Loucy (cell line): Measurements from ENCODE around the gene ACP7.

Experiments used
- H2AFZ ChIP-seq: fragments of 200-600 bp; sonication (generic); 2 replicates; pipeline ENCODE4 v1.6.0; 2016; ENCODE audit warnings: antibody characterized with exemption, mild to moderate bottlenecking, low read length, moderate library complexity
- H3F3A ChIP-seq: fragments of 200-600 bp; 2 replicates; pipeline ENCODE4 v1.6.0; 2016; ENCODE audit warnings: antibody characterized with exemption, low read depth, mild to moderate bottlenecking
- H3K27me3 ChIP-seq: fragments of 200-600 bp; sonication (generic); 2 replicates; pipeline ENCODE4 v1.6.1; 2014; ENCODE audit warnings: low read length, mild to moderate bottlenecking; ENCODE audit not compliant: insufficient read depth, poor library complexity, severe bottlenecking
- H3K36me3 ChIP-seq: fragments of 200-600 bp; sonication (generic); 2 replicates; pipeline ENCODE4 v1.6.1; 2016; ENCODE audit warnings: low read length; ENCODE audit not compliant: insufficient read depth
- H3K4me1 ChIP-seq: fragments of 200-600 bp; sonication (generic); 2 replicates; pipeline ENCODE4 v1.5.1; 2014; ENCODE audit warnings: low read length, mild to moderate bottlenecking; ENCODE audit not compliant: insufficient read depth, poor library complexity, severe bottlenecking
- H3K4me2 ChIP-seq: fragments of 200-600 bp; sonication (generic); 2 replicates; pipeline ENCODE4 v1.6.0; 2014; ENCODE audit warnings: antibody characterized with exemption, low read length, low read depth, mild to moderate bottlenecking; ENCODE audit not compliant: poor library complexity, severe bottlenecking
- H3K4me3 ChIP-seq: fragments of 200-600 bp; sonication (generic); 2 replicates; pipeline ENCODE4 v1.5.1; 2014; ENCODE audit warnings: low read length, mild to moderate bottlenecking, mixed read lengths; ENCODE audit not compliant: poor library complexity, severe bottlenecking
- H3K79me2 ChIP-seq: fragments of 200-600 bp; sonication (generic); 2 replicates; pipeline ENCODE4 v1.6.1; 2014; ENCODE audit warnings: low read length; ENCODE audit not compliant: insufficient read depth
- H3K9ac ChIP-seq: fragments of 200-600 bp; sonication (generic); 2 replicates; pipeline ENCODE4 v1.6.0; 2014; ENCODE audit warnings: mild to moderate bottlenecking, low read depth, low read length, moderate library complexity; ENCODE audit not compliant: poor library complexity, severe bottlenecking
- H3K9me2 ChIP-seq: fragments of 200-600 bp; sonication (generic); replicated peaks from 2 replicates; pipeline ENCODE4 v1.6.1; 2016; ENCODE audit warnings: low read depth, low read length, mixed read lengths
- H3K9me3 ChIP-seq: fragments of 200-600 bp; sonication (generic); 2 replicates; pipeline ENCODE4 v1.6.1; 2014; ENCODE audit warnings: mild to moderate bottlenecking, antibody characterized with exemption, low read length, low read depth; ENCODE audit not compliant: insufficient read depth
- H4K20me1 ChIP-seq: fragments of 200-600 bp; sonication (generic); 2 replicates; pipeline ENCODE4 v1.6.0; 2014; ENCODE audit warnings: antibody characterized with exemption, low read length, mild to moderate bottlenecking; ENCODE audit not compliant: insufficient read depth, poor library complexity, severe bottlenecking
- CTCF ChIP-seq: fragments of 200-600 bp; sonication (generic); conservative IDR thresholded peaks from 2 replicates; pipeline ENCODE4 v1.5.1; 2014; ENCODE audit warnings: mild to moderate bottlenecking, antibody characterized with exemption, low read length
- EZH2phosphoT487 ChIP-seq: fragments of 200-600 bp; IDR thresholded peaks from 2 replicates; pipeline ENCODE4 v1.6.1; 2018; ENCODE audit warnings: antibody characterized with exemption, mild to moderate bottlenecking, moderate library complexity, borderline replicate concordance

ACP7 gene

DNA sequence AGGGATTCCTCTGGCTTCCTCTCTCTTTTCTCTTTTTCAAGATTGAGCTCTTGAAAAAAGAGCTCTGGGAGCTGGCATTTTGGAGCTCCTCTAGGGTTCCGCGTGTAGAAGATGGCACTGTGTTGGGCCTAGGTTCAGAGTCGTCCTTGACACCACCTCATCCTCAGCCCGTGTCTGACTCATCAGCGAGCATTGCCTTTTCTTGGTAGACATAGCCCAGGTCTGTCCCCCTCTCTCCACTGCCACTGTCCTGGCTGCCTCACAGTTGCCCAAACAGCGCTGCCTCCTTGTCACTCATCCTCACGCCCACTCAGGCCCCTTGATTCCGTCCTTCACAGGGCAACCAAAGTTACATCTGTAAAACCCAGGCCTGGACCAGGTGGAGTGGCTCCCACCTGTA lies 66.1 kb downstream of the ACP7 start:
- TF ChIP-seq CTCF, result no peak
- TF ChIP-seq EZH2phosphoT487, result no peak
- no peak overlapping the region for H3K9ac ChIP-seq
- H3K27me3 ChIP-seq, result no peaks in the 10 kb centered on the region
- H2AFZ ChIP-seq, result no peak overlapping the region
- peaks cover 23% of the 10 kb centered on the region for H3K4me1 ChIP-seq
- no peaks in the 10 kb centered on the region for H3F3A ChIP-seq
- H3K79me2 ChIP-seq, result peaks cover 68% of the 10 kb centered on the region
- no peak overlapping the region for H3K4me3 ChIP-seq
- H4K20me1 ChIP-seq, result peaks cover 13% of the 10 kb centered on the region
- peaks cover 8% of the 10 kb centered on the region; the same call in 1 of the 2 replicates for H3K36me3 ChIP-seq
- H3K9me2 ChIP-seq, result no peaks in the 10 kb centered on the region
- H3K4me2 ChIP-seq, result no peak overlapping the region
- H3K9me3 ChIP-seq, result no peaks in the 10 kb centered on the region

GRCh38 chr19:39150807-39151600 lies 66.8 kb downstream of the ACP7 start:
- TF ChIP-seq CTCF (no peak), EZH2phosphoT487 (no peak)
- H3K4me2 ChIP-seq, result no peak overlapping the region
- H3K9me3 ChIP-seq, result no peaks in the 10 kb centered on the region
- H3K79me2 ChIP-seq, result peaks cover 68% of the 10 kb centered on the region
- peaks cover 18% of the 10 kb centered on the region for H3K4me1 ChIP-seq
- H3K36me3 ChIP-seq, result peaks cover 8% of the 10 kb centered on the region; the same call in 1 of the 2 replicates
- H3K27me3 ChIP-seq, result no peaks in the 10 kb centered on the region
- H3F3A ChIP-seq, result no peaks in the 10 kb centered on the region
- H3K4me3 ChIP-seq, result no peak overlapping the region
- H3K9me2 ChIP-seq, result no peaks in the 10 kb centered on the region
- H4K20me1 ChIP-seq, result peaks cover 17% of the 10 kb centered on the region
- no peak overlapping the region for H2AFZ ChIP-seq
- H3K9ac ChIP-seq, result no peak overlapping the region

DNA sequence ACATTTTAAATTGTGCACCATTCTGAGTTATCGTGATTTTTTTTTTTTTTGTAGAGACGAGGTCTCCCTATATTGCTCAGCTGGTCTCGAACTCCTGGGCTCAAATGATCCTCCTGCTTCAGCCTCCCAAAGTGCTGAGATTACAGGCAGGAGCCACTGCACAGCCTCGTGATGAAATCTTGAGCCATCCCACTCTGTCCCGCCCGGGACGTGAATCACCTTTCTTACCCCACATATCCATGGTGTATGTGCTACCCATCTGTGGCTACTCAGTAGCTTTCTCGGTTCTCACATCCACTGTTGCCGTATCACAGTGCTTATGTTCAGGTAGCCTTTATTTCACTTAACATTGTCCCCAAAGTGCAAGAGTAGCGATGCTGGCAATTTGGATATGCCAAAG lies 67.9 kb downstream of the ACP7 start:
- H3K79me2 ChIP-seq, result peaks cover 62% of the 10 kb centered on the region
- no peak overlapping the region for H3K4me2 ChIP-seq
- H3K9me2 ChIP-seq, result no peaks in the 10 kb centered on the region
- H3K4me1 ChIP-seq, result peaks cover 23% of the 10 kb centered on the region
- TF ChIP-seq CTCF (no peak), EZH2phosphoT487 (no peak)
- no peaks in the 10 kb centered on the region for H3F3A ChIP-seq
- H3K27me3 ChIP-seq, result no peaks in the 10 kb centered on the region
- H3K36me3 ChIP-seq, result peaks cover 8% of the 10 kb centered on the region; the same call in 1 of the 2 replicates
- no peaks in the 10 kb centered on the region for H3K9me3 ChIP-seq
- H2AFZ ChIP-seq, result no peak overlapping the region
- no peak overlapping the region for H3K4me3 ChIP-seq
- peaks cover 19% of the 10 kb centered on the region for H4K20me1 ChIP-seq
- H3K9ac ChIP-seq, result no peak overlapping the region
